SH-SY5Y (cell line): Measurements from ENCODE around the gene MKI67.

ENCODE experiments used
- GATA2 ChIP-seq: IDR thresholded peaks from 2 replicates; pipeline ENCODE4 v1.6.1; 2011; ENCODE audit warnings: mild to moderate bottlenecking, low read depth, low read length
- GATA3 ChIP-seq: IDR thresholded peaks from 2 replicates; pipeline ENCODE4 v1.6.1; 2011; ENCODE audit warnings: low read depth, mild to moderate bottlenecking, low read length, moderate library complexity

The MKI67 gene

DNA sequence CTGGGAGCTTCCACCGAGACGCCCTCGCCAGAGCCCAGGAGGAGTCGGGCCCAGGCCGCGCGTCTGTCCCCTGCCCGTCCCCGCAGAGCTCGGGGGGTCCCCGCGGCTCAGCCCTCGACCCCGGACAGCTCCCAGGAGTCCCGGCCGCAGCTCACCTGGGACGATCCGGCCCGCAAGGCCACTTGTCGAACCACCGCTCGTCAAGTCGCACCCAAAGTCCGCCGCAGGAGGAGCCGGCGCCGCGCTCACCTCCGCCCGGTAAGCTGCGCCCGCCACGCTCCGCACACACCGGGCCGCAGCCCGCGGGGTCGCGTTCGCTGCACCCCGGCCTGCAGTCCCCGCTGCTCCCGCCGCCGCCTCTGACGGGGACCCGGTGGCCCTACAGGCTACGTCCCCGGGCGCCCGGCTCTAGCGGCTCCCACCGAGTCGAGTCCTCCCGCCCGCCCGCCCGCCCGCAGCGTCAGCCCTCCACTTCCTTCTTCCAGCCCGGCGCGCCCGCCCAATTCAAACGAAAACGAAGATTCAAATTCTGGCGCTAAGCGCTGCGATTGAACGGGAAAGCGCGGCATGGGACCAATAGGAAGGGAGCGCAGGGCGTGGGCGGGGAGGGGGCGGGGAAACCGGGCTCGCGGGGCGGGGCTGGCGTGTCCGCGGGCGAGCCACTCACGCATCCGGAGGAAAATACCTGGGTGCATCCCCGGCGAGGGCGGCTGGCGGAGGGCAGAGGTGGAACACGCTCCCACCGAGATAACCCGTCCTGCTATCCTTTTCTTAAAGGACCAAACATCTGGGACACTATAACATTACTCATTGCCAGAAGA lies at the start of gene MKI67:
TSS of gene MKI67 (minus strand) at position 480 of the 821 bp plus-strand sequence. CDS start 756 bp downstream, outside the sequence.
- TF ChIP-seq GATA2 (no peak), GATA3 (no peak)

- no peak for TF ChIP-seq GATA3
- no peak for TF ChIP-seq GATA2
These were observed 48.6 kb upstream of the MKI67 start for GRCh38 chr10:128174581-128175559.

DNA sequence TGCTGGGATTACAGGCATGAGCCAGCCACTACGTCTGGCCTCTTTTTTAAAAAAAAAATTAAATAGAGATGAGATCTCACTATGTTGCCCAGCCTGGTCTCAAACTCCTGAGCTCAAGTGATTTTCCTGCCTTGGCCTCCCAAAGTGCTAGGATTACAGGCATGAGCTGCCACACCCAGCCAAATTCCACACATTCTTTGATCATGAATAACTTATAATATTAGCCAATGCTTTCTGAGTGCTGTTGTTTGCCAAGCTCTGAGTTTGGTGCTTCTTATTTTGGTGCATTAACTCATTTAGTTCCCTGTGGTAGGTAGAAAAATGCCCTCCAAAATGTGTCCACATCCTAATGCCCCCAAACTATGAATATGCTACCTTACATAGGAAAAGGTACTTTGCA lies 47.2 kb upstream of the MKI67 start:
- TF ChIP-seq GATA3 (no peak), GATA2 (no peak)

DNA sequence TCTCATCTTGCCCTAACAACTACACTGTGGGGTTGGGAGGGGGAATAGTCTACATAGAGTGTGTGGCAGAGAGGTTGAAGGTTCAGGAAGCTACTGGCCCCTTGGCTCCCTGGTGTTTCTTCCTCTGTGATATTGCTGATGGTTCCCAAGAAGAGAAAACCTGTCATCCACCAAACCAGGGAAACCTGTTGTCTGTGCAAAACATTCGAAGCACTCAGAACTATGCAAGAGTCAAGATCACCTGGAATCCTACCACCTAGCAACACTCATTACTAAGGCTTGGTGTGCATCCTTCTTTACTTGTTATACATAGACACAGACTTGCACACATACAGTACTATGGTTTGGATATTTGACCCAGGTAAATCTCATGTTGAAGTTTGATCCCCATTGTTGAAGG lies 46.5 kb upstream of the MKI67 start:
- TF ChIP-seq GATA3 (no peak), GATA2 (no peak)

GRCh38 chr10:128169811-128170379 lies 43.7 kb upstream of the MKI67 start:
- TF ChIP-seq GATA2 (no peak), GATA3 (no peak)

- TF ChIP-seq GATA3: no peak
- no peak for TF ChIP-seq GATA2
These were observed 41.8 kb upstream of the MKI67 start for GRCh38 chr10:128167926-128168520.

GRCh38 chr10:128166151-128166550 lies 39.9 kb upstream of the MKI67 start:
- TF ChIP-seq GATA2 (no peak), GATA3 (no peak)

DNA sequence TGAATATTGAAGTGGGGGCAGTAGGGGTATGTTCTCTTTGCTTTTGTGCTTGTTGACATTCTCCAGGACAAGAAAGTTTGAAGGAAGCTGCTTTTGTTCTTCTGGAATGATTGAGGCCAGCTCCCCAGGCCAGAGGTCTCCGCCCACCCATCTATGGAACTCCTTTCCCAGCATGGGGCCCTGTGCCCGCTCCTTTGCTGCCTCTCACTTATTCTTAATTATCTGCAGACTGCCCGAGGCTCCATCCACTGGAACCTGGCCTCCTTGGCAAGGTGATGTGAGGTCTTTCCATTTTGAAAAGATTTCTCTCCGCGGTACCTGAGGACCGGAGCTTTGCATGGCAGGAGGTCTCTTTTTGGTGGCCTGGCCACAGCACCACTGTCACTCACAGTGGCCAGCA lies 39.3 kb upstream of the MKI67 start:
- TF ChIP-seq GATA2 (no peak), GATA3 (no peak)

GRCh38 chr10:128163701-128164100 lies 37.5 kb upstream of the MKI67 start:
- TF ChIP-seq GATA2 (no peak), GATA3 (no peak)

DNA sequence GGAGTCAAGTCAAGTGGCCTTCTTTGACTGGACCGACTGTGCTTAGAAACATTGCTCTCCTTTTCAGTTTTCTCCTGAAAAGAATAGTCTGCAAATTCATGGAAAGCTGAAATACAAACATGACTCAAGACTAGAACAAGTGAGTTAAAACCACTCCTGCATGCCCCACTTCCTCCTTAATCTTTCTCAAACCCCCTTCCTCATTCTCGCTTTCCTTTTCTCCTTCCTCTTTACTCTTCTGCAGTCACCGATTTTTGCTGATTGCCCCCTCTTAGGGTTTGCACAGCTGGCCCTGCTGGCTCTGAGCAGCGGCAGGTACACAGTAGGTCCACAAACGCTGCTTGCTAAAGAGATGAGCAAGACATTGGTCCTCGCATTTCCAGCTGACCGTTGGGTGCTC lies 34.8 kb upstream of the MKI67 start:
- no peak for TF ChIP-seq GATA2
- no peak for TF ChIP-seq GATA3

- no peak for TF ChIP-seq GATA3
- no peak for TF ChIP-seq GATA2
These were observed 34.1 kb upstream of the MKI67 start for GRCh38 chr10:128160297-128160711.

GRCh38 chr10:128158021-128158795 lies 32.0 kb upstream of the MKI67 start:
- no peak for TF ChIP-seq GATA3
- no peak for TF ChIP-seq GATA2
